ENCODE measurements around the gene LHFPL2. TPM values are rescaled to one million over a fixed set of nuclear protein-coding genes. Genes with fewer than 3 reads are reported as not detected.

LHFPL2 gene
- total RNA-seq, 2 donors from 2014 or later = 15.5 to 18.7 TPM

DNA sequence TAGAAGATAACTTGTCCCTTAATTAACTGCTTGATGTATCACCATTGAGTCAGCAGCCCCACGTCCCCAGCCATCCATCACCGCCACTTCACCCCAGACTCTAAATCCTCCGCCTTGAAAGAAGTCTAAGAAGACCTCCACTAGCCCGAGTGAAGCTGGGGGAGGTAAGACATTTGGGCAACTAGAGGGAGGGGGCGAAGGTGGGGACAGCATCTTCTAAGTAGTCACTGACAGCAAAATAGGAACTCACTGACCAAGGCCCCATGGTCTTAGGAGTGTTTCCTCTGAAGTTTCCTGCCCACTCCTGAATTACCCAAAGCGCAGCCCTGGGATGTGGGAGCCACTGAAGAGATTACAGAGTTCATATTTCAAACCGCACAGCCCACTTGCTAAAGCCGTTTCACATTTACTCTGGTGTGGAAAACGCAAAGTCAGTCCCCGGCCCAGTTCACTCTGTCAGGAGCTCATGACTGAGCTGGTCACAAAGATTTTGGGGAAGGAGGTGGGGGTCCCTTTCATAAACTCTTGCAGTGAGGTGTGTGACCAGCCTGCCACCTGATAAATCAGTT is 107.4 kb downstream of the LHFPL2 start:
- intact Hi-C loops (cut with DNase I) = no loop called here
- no peak for DNase-seq
- H3K4me1 ChIP-seq = peaks cover 7% of the 10 kb centered on the region
- H3K27ac ChIP-seq = peak overlapping the region in 1 of 4 donors; percentile 49
- no peak overlapping the region for H3K4me3 ChIP-seq
- no peaks in the 10 kb centered on the region for H3K9me3 ChIP-seq
- no peaks in the 10 kb centered on the region for H3K27me3 ChIP-seq
- TF ChIP-seq POLR2A (IDR thresholded peaks at IDR 0.05) = no peak
- TF ChIP-seq CTCF (IDR thresholded peaks at IDR 0.05) = no peak
- WGBS, 2 donors = 86 to 91% methylated on average over 10 of the region's 10 CpGs
- ATAC-seq = no peak
- H3K36me3 ChIP-seq (replicated peaks in 1 of 2; ENCODE audit: insufficient read depth in 1 of 2, low read depth in 2 of 2) = no peaks in the 10 kb centered on the region

DNA sequence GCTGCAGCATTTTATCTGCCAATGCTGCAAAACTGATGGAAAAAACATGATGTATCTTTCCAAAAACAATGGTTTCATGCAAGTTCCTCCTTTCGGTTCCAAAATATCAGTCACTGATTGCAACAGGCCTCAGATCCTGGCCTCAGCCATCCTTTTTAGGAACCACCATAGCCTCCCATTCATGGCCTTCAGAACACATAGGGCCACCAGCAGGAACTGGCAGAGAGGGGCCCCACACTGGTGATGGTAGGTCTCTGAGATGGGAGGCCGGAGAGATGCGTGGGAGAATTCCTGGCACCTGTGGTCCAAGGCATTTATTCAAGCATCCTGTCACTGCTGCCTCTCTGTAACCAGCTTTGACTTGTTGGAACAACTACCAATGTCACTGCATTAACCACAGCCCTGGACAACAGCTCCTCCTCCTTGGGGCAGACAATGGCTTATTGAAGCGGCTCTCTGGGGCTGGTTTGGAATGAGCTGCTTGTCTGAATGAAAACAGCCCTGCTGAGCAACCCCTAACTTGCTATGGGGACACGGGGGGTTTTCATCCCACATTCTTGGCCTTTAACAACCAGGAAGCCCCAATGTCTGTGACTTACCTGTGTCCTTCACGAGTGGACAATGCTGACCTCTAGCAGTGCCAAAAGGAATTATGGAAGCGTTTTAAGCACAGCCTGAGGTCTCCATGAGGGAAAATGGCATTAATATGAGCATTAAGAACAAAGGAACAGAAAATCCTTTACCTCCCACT is 108.1 kb downstream of the LHFPL2 start:
- Histone ChIP-seq H3K27me3 (no peaks in the 10 kb centered on the region), H3K36me3 (replicated peaks in 1 of 2; ENCODE audit: insufficient read depth in 1 of 2, low read depth in 2 of 2) (no peaks in the 10 kb centered on the region), H3K4me1 (peaks cover 7% of the 10 kb centered on the region), H3K27ac (peak overlapping the region in 1 of 4 donors; percentile 49), H3K9me3 (no peaks in the 10 kb centered on the region), H3K4me3 (no peak overlapping the region)
- TF ChIP-seq POLR2A (IDR thresholded peaks at IDR 0.05) (peak in 1 of 3 donors; percentile 20), CTCF (IDR thresholded peaks at IDR 0.05) (no peak)
- WGBS, 2 donors = 74 to 76% methylated on average over 7 of the region's 7 CpGs
- ATAC-seq (no peak), DNase-seq (peak in 1 of 4 donors; percentile 59)
- intact Hi-C loops (cut with DNase I) = no loop called here

DNA sequence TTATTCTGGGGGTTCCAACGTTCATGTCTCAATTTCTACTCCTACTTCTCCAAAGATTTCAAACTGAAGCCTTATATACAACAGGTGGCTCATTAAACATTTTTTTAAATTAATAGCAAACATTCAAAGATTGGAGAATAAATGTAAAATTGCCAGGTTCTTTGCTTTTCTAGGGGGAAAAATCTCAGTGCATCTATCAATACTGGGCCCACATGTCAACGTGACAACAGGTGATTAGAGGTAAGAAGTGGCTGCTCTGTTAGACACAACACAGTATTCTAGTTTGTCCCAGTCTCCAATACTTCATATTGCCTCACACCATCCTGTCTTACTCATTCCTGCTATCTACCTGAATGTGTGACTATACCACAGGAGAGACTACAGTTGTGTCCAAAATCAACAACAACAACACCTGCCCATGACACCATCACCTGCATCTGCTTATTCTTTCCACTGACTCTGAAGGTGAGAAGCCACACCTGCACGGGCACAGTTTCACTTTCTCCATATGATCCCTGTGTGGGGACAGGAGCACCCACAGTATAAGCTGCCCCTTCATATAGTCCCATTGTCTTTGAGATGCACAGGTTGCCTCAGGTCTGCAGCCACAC is 110.2 kb downstream of the LHFPL2 start:
- intact Hi-C loops (cut with DNase I) = no loop called here
- Histone ChIP-seq H3K36me3 (replicated peaks in 1 of 2; ENCODE audit: insufficient read depth in 1 of 2, low read depth in 2 of 2) (no peaks in the 10 kb centered on the region), H3K9me3 (no peaks in the 10 kb centered on the region), H3K4me1 (peaks cover 13% of the 10 kb centered on the region), H3K27ac (no peak overlapping the region), H3K27me3 (no peaks in the 10 kb centered on the region), H3K4me3 (no peak overlapping the region)
- no peak for DNase-seq
- TF ChIP-seq CTCF (IDR thresholded peaks at IDR 0.05) (no peak), POLR2A (IDR thresholded peaks at IDR 0.05) (no peak)
- ATAC-seq = no peak
- WGBS, 2 donors = 53 to 54% methylated on average over 3 of the region's 3 CpGs

GRCh38 chr5:78537821-78538220 is 110.8 kb downstream of the LHFPL2 start:
- intact Hi-C loops (cut with DNase I) = no loop called here
- H3K4me1 ChIP-seq = peaks cover 13% of the 10 kb centered on the region
- peak; percentile 47 for ATAC-seq

More at GRCh38 chr5:78537821-78538220, 110.8 kb downstream of the LHFPL2 start:
- no peaks in the 10 kb centered on the region for H3K27me3 ChIP-seq
- no peaks in the 10 kb centered on the region for H3K36me3 ChIP-seq (replicated peaks in 1 of 2; ENCODE audit: insufficient read depth in 1 of 2, low read depth in 2 of 2)
- H3K27ac ChIP-seq = no peak overlapping the region
- 44 to 52% methylated on average over 5 of the region's 5 CpGs for WGBS, 2 donors
- peak in 1 of 4 donors; percentile 20 for DNase-seq
- H3K4me3 ChIP-seq = no peak overlapping the region
- TF ChIP-seq CTCF (IDR thresholded peaks at IDR 0.05) = peak; percentile 14 to 60 (median 51)
- TF ChIP-seq POLR2A (IDR thresholded peaks at IDR 0.05) = no peak
- no peaks in the 10 kb centered on the region for H3K9me3 ChIP-seq

Data from body of pancreas (tissue), 4 donors.